HG02970 (cell line): ENCODE measurements around the gene SHMT1.
"Not testable (repeated sequence)": the region's sequence is repeated elsewhere in the genome, so short reads cannot be mapped to it uniquely, and the experiment has no call there.

ENCODE experiments used
- ATAC-seq: cut with Tn5 transposase; IDR thresholded peaks from one replicate; pipeline ENCODE4 v1.9.1; 2021; ENCODE audit warnings: mild to moderate bottlenecking, moderate library complexity, moderate number of reproducible peaks; ENCODE audit not compliant: unreplicated experiment, low FRiP score

Gene SHMT1

DNA sequence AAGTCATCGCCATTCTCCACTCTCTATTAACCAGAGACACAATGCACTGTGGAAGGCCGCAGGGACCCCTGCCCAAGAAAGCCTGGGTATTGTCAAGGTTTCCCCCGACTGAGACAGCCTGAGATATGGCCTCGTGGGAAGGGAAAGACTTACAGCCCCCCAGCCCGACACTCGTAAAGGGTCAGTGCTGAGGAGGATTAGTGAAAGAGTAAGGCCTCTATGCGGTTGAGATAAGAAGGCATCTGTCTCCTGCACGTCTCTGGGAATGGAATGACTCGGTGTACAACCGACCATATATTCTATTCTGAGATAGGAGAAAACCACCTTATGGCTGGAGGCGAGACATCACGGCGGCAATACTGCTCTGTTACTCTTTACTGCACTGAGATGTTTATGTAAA is 60.1 kb downstream of the SHMT1 start:
- not testable (repeated sequence) for ATAC-seq

DNA sequence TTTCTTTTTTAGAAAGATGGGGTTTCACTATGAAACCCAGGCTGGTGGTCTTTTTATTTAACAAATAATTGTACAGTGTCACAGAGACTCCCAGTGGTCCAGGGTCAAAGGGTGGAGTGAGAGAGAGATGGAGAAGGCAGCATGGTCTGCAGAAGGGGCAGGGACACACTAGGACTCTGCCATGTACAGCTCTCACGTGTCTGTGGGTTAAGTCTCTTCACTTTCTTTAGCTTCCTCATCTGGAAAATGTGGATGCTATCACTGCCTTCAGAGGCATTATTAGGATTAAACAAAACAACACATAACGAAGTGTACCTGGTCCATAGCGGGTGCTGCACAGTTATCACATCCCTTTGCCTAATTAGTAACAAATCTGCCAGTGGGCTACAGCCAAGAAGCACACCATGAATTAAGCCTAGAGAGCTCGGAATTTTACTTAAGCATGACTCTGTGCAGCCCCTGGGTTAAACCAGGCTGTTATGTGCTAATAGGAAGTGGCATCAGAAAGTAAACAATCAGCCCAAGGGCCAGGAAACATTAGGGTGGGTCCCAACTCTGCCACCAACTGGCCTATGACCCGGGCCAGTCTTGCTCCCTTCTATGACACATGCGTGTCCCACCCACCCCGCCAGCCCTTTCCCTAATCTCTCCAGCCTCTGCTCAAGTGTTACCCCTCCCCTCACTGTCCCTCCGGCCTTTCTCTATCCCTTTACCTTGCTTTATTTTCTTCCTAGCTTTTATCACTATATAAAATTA is 62.4 kb downstream of the SHMT1 start:
- ATAC-seq: no peak

DNA sequence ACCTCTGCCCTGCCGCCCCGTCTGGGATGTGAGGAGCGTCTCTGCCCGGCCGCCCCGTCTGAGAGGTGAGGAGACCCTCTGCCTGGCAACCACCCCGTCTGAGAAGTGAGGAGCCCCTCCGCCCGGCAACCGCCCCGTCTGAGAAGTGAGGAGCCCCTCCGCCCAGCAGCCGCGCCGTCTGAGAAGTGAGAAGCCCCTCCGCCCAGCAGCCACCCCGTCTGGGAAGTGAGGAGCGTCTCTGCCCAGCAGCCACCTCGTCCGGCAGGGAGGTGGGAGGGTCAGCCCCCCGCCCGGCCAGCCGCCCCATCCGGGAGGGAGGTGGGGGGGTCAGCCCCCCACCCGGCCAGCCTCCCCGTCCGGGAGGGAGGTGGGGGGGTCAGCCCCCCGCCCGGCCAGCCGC is 65.3 kb downstream of the SHMT1 start:
- not testable (repeated sequence) for ATAC-seq

DNA sequence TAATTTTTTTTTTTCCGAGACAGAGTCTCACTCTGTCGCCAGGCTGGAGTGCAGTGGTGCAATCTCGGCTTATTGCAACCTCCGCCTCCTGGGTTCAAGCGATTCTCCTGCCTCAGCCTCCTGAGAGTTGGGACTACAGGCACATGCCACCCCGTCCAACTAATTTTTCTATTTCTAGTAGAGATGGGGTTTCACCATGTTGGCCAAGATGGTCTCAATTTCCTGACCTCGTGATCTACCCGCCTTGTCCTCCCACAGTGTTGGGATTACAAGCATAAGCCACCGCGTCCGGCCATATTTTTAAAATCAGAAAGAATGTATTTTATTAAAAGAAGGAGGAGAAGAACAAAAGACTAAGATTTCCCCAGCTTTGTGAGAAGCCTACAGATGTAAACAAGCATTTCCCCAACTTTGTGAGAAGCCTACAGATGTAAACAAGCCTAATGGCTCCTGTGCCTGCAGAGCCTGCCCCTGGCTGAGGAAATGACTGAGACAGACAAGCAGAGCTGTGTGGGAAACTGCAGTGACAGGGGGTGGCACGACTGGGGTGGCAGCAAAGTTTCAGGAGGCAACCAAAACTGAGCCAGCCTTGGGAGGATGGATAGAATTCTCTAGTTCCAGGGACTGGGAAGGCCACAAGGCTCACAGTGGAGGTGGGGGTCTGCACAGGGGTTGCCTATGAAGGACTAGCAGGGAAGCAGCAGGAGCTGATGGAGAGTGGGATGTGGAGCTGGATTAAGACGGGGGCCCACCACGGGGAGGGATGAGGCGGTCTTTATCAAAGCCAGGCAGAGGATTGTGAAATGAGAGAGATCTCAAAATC is 71.4 kb downstream of the SHMT1 start:
- ATAC-seq: no peak

DNA sequence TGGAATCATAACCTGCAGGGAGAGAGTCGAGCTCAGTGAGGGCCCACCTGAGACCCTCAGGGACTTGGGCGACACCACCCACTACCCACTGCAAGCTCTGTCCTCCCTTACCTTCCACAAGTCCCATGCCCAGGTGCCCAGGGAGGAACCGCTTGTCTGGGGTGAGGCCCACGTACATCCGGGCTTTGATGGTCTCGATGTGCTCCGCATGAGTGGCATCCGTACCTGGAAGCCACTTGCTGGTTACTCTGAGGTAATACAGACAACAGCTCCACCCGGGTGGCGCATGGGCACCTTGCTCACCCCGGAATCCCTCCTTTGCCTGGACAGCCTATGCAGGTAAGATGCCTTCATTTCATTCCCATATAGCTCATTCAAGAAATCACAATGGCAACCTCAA is 78.1 kb downstream of the SHMT1 start:
- no peak for ATAC-seq

DNA sequence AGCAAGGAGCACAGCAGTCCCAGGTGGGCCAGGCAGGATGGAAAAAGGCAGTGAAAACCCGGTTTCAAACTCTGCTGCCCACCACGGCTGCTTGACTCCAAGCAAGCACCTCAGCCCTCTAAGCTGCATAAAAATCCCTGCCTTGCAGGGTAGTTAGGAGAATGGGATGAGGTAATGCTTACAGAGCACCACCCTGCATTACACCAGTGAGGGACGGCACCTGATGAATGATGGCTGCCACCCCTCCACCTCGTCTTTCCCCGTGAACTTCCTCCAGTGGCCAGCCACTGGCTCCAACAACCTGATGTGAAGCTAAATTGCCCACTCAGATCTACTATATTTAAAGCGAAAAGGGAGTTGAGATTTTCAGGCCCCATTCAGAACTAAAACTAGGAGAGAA is 81.6 kb downstream of the SHMT1 start:
- ATAC-seq: no peak

DNA sequence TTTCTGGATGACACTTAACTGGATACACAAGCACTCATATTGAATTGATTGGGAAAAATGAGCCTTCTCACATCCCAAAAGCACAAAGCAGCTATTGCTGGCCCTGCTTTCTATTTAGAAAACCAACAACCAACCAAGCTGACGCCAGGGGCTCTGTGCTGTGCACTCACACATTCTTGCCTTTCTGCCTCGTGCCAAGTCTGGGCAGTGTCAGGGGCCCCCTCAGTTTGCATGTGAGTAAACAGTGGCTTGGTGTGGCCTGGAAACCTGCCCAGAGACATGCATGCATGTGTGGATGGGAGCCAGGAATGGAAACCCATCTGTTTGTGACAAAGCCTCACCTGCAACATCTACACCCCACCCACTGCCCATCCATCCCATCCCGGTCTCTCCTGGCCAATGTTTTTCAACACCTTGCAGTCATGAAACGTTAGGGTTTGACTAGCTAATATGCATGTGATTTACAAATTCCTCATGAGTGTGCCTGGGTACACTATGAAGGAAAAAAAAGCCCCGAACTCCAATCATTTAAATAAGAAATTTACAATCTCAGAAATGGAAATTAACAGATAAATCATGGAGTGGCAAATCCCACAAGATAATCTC is 82.5 kb downstream of the SHMT1 start:
- ATAC-seq: no peak

DNA sequence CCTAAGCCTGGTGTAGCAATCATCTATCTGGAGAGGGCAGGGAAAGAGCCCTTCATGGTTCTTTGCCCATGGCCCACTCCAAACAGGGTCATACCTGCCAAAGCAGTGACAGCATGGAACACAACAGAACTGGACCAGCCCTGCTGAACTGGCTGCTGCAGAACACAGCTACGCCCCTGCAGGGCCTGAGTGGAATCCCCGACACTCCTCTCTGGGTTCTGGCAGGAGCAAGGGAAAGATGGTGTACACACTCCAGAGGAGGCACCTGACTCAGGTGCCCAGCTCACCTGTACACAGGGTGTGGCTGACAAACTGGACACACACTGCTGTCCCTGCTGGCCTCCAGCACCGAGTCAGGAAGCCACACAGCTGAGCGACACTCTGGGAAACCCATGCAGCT is 83.1 kb downstream of the SHMT1 start:
- no peak for ATAC-seq

DNA sequence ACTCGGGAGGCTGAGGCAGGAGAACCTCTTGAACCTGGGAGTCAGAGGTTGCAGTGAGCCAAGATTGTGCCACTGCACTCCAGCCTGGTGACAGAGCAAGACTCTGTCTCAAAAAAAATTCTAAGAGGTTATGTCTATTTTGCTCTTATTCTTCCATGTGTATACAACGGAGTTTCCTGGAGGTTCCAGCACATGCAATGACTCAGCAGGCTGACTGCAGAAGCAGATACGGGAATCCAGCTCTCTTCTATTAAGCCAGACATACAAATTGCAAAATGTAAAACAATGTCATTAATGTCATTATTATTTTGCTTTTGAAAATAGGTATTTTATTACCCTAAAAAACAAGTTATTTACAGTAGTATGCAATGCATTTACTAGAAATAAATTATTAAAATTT is 84.5 kb downstream of the SHMT1 start:
- ATAC-seq: no peak
